ENCODE data around the gene PRCD.

DNA sequence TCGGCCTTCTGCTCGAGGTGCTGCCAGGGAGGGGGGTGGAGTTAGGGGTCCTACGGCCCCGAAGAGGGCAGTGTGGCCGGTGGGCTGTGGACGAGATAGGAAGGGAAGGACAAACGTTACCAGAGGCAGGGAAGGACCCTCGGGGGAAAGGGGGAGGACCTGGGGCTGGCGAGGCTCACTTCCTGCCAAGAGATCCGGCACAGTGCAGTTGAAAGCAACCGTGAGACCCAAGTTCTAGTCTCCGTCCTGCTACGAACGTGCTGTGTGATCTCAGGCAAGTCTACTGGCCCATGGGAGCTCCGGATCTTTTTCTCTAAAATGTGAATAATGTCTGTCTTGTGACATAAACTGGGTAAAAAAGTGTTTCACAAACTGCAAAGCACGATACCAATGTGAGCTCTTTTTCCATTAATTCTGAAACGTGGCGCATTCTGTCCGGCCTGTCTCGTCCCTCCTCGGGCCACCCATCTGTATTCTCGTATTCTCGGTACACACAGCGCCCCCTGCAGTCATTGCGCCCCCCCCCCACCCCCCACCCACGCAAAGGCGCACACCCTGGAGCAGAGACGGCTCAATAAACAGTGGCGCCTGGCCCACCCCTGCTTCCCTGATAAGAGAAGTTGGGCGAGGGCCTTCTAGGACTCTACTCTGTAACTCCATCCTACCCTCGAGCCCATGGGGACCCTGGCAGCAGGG is 11.2 kb upstream of the PRCD start:
- TF ChIP-seq, protein P1, sequence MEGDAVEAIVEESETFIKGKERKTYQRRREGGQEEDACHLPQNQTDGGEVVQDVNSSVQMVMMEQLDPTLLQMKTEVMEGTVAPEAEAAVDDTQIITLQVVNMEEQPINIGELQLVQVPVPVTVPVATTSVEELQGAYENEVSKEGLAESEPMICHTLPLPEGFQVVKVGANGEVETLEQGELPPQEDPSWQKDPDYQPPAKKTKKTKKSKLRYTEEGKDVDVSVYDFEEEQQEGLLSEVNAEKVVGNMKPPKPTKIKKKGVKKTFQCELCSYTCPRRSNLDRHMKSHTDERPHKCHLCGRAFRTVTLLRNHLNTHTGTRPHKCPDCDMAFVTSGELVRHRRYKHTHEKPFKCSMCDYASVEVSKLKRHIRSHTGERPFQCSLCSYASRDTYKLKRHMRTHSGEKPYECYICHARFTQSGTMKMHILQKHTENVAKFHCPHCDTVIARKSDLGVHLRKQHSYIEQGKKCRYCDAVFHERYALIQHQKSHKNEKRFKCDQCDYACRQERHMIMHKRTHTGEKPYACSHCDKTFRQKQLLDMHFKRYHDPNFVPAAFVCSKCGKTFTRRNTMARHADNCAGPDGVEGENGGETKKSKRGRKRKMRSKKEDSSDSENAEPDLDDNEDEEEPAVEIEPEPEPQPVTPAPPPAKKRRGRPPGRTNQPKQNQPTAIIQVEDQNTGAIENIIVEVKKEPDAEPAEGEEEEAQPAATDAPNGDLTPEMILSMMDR (IDR thresholded peaks at IDR 0.05) = no peak
- TF ChIP-seq POLR2AphosphoS5 (IDR thresholded peaks at IDR 0.05) (no peak), EP300 (IDR thresholded peaks at IDR 0.05) (no peak), POLR2A (IDR thresholded peaks at IDR 0.05) (no peak)

Data from stomach (tissue), 4 donors.